Body of pancreas (tissue), 4 donors: ENCODE measurements around the gene CD180. TPM values are rescaled to one million over a fixed set of nuclear protein-coding genes. Genes with fewer than 3 reads are reported as not detected.
A peak's percentile ranks its signal among the peaks of the same experiment; 100 is the strongest.

Experiments
- ATAC-seq: fragments of 150-250 bp; one replicate; pipeline ENCODE4 v1.9.1; 2016
- DNase-seq, 4 donors: peaks; one replicate each; pipeline ENCODE4 v3.0.0-alpha.2; 2019
- H3K27ac ChIP-seq, 4 donors: fragments of 200-600 bp; sonication (generic); 1 replicate in 3 of 4; 2 replicates in 1 of 4; pipeline versions ENCODE4 v1.5.1 to v1.6.1; 2016 to 2019; ENCODE audit warnings: mild to moderate bottlenecking in 1 of 4, mixed read lengths in 1 of 4, moderate library complexity in 1 of 4
- H3K27me3 ChIP-seq, 2 donors: fragments of 200-600 bp; sonication (generic); one replicate each; pipeline ENCODE4 v1.6.0; 2016; ENCODE audit warnings: mild to moderate bottlenecking in 1 of 2
- H3K36me3 ChIP-seq, 2 donors: fragments of 200-600 bp; sonication (generic); replicated peaks in 1 of 2; 2 replicates each; pipeline ENCODE4 v1.5.1; 2016; ENCODE audit warnings: low read depth in 2 of 2; ENCODE audit not compliant: insufficient read depth in 1 of 2
- H3K4me1 ChIP-seq: fragments of 200-600 bp; sonication (generic); one replicate; pipeline ENCODE4 v1.6.0; 2016
- H3K4me3 ChIP-seq, 2 donors: fragments of 200-600 bp; sonication (generic); 1 replicate in 1 of 2; 2 replicates in 1 of 2; pipeline ENCODE4 v1.5.1; 2016 to 2019
- H3K9me3 ChIP-seq, 3 donors: fragments of 200-600 bp; sonication (generic); 1 replicate in 2 of 3; 2 replicates in 1 of 3; pipeline ENCODE4 v1.5.1; 2016
- CTCF ChIP-seq, 7 experiments: fragments of 450-650 bp in 4 of 7; fragments of 200-600 bp in 3 of 7; sonication (generic) in 3 of 7; IDR thresholded peaks; one replicate each; pipeline ENCODE4 v1.5.1; 2016 to 2019; ENCODE audit warnings: antibody characterized with exemption in 7 of 7
- POLR2A ChIP-seq, 3 donors: fragments of 450-650 bp; IDR thresholded peaks; one replicate each; pipeline ENCODE4 v1.6.1; 2016; ENCODE audit warnings: antibody characterized with exemption in 3 of 3, mild to moderate bottlenecking in 2 of 3
- WGBS, 2 donors: methylation state at CpG; one replicate each; pipeline ENCODE4 v1.1.5; 2017; 5-methylcytosine and 5-hydroxymethylcytosine counted together
- intact Hi-C: fragments of 100-400 bp; cut with DNase I; formaldehyde crosslinking; loops from one replicate; pipeline ENCODE4 v1.15.1; 2023
- total RNA-seq, 2 donors: library from RNA; depleted of rRNA; stranded (reverse); fragments of >200 nt; gene quantifications; one replicate each; pipeline ENCODE4 v1.1.0, GENCODE V29; 2016

Gene CD180
- total RNA-seq, 2 donors from 2014 or later: 0.26 TPM; not detected in 1

GRCh38 chr5:67153292-67153691, 43.3 kb downstream of the CD180 start:
- no peak overlapping the region for H3K4me3 ChIP-seq
- ATAC-seq (no peak), DNase-seq (no peak)
- no peaks in the 10 kb centered on the region for H3K27me3 ChIP-seq
- H3K9me3 ChIP-seq: no peaks in the 10 kb centered on the region
- H3K4me1 ChIP-seq: no peaks in the 10 kb centered on the region
- TF ChIP-seq CTCF (IDR thresholded peaks at IDR 0.05) (no peak), POLR2A (IDR thresholded peaks at IDR 0.05) (no peak)
- intact Hi-C loops: no loop called here
- H3K36me3 ChIP-seq: peaks cover 0 to 9% of the 10 kb centered on the region in 2 donors
- WGBS, 2 donors: 62 to 67% methylated on average over 2 of the region's 2 CpGs
- no peak overlapping the region for H3K27ac ChIP-seq

GRCh38 chr5:67152400-67152799, 44.2 kb downstream of the CD180 start:
- intact Hi-C loops: no loop called here
- 88 to 95% methylated on average over 6 of the region's 6 CpGs for WGBS, 2 donors
- no peak for ATAC-seq
- H3K27me3 ChIP-seq: no peaks in the 10 kb centered on the region
- TF ChIP-seq CTCF (IDR thresholded peaks at IDR 0.05) (no peak), POLR2A (IDR thresholded peaks at IDR 0.05) (no peak)
- H3K27ac ChIP-seq: no peak overlapping the region
- no peak overlapping the region for H3K4me3 ChIP-seq
- peaks cover 0 to 9% of the 10 kb centered on the region in 2 donors for H3K36me3 ChIP-seq
- no peaks in the 10 kb centered on the region for H3K9me3 ChIP-seq
- DNase-seq: no peak
- H3K4me1 ChIP-seq: no peaks in the 10 kb centered on the region

GRCh38 chr5:67149951-67150523, 46.6 kb downstream of the CD180 start:
- DNase-seq (no peak), ATAC-seq (no peak)
- Histone ChIP-seq H3K27me3 (no peaks in the 10 kb centered on the region), H3K27ac (no peak overlapping the region), H3K36me3 (peaks cover 0 to 9% of the 10 kb centered on the region in 2 donors), H3K4me3 (no peak overlapping the region), H3K9me3 (no peaks in the 10 kb centered on the region), H3K4me1 (no peaks in the 10 kb centered on the region)
- TF ChIP-seq POLR2A (IDR thresholded peaks at IDR 0.05) (no peak), CTCF (IDR thresholded peaks at IDR 0.05) (peak in 3 of 7 experiments; percentile 27 to 38 (median 38))
- intact Hi-C loops: no loop called here
- 45 to 50% methylated on average over 1 of the region's 1 CpG for WGBS, 2 donors

GRCh38 chr5:67149057-67149950, 47.3 kb downstream of the CD180 start:
- Histone ChIP-seq H3K4me3 (no peak overlapping the region), H3K4me1 (no peaks in the 10 kb centered on the region), H3K27me3 (no peaks in the 10 kb centered on the region), H3K9me3 (no peaks in the 10 kb centered on the region), H3K36me3 (peaks cover 0 to 11% of the 10 kb centered on the region in 2 donors), H3K27ac (no peak overlapping the region)
- intact Hi-C loops: no loop called here
- no peak for DNase-seq
- WGBS, 2 donors: 77 to 78% methylated on average over 14 of the region's 14 CpGs
- no peak for TF ChIP-seq POLR2A (IDR thresholded peaks at IDR 0.05)
- no peak for TF ChIP-seq CTCF (IDR thresholded peaks at IDR 0.05)
- ATAC-seq: no peak
